HG03095 (cell line): ENCODE measurements around the gene FMNL2.
A peak's percentile ranks its signal among the peaks of the same experiment; 100 is the strongest.

Experiments used
- ATAC-seq: cut with Tn5 transposase; IDR thresholded peaks from one replicate; pipeline ENCODE4 v1.9.1; 2021; ENCODE audit warnings: moderate library complexity; ENCODE audit not compliant: unreplicated experiment

FMNL2 gene

DNA sequence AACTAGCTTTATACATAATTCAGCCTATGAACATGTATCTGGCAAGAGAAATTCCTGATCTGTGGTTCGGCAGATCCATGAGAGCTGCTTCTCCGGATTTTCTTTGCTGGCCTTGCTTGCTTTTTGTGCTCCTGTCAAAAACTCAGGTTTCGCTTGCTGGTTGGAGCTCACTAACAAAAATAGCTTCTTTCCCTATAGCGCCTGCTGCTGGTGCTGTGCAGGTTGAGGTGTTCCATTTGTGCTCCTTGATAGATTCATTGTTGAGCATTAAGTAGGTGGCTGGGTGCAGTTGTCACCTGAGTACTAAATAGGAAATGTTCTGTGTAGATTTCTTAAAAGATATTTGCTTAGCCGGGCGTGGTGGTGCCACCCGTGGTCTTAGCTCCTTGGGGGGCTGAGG is 234.2 kb downstream of the FMNL2 start:
- ATAC-seq, result no peak

DNA sequence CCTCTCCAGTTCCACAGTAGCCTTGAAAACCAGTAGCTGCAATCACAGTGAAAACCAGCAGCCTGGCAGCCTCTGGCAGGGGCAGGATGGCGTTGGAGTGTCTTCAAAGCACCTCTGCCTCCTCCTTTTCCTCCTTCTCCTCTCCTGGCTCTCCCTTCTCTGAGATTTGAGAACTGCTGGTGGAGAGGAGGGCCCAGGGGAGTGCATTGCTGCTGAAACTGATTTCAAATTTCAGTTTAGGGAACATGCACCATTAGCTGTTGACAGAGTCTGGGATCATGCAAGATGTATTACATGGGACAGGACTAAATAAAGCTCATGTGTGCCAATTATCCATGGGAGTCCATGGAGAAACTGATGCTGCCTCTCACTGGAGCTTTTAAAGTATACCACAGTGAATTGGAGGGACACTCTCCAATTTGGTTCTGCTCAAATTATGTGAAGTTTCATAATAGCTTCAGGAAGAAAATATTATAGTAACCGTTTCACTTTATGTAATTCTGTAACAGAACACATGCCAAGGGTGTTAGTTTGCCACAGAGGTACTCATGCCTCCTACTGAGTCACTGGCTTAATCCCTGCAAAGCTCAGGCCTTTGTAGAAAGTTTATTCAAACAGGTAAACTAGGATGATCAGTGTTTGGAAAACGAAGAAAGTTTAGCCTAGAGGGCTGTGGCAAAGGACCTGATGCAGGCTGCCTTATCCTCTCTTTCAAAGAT is 236.2 kb downstream of the FMNL2 start:
- ATAC-seq, result no peak

DNA sequence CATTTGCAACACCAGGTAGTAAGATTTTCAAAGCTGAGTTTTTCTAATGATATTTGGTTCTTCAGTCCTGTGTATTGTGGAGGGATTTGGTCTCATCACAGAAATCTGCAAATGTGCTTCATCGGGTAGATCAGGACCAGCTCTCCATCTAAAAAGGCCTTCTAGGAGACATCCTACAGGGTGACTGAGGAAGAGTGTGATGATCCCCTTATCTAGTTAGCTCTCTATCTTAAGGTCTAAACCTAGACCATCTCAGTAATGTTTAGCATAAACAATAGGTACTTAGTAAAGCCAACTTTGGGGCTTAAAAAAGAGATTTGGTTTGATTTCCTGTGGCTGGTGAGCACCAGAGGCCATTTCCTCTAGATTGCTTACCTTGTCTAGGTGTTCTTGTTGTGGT is 237.1 kb downstream of the FMNL2 start:
- ATAC-seq, result no peak

DNA sequence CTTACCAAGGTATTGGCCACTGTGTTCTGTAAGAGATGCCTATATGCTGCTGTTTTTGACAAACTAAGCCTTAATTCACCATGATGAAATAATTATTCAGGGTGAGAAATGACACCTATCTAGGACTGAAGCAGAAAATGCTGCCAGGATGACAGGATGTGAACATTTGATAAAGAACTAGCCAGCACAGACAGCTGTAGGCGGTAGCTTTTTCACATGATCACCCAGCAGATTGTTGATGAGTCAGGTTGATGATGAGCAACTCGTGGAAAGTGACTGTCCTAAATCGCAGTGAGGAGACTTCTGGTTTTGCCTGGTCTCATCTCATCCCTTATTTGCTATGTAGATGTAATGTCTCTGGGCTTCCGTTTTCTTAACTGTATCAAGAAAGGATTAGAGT is 238.2 kb downstream of the FMNL2 start:
- peak; percentile 92 for ATAC-seq

DNA sequence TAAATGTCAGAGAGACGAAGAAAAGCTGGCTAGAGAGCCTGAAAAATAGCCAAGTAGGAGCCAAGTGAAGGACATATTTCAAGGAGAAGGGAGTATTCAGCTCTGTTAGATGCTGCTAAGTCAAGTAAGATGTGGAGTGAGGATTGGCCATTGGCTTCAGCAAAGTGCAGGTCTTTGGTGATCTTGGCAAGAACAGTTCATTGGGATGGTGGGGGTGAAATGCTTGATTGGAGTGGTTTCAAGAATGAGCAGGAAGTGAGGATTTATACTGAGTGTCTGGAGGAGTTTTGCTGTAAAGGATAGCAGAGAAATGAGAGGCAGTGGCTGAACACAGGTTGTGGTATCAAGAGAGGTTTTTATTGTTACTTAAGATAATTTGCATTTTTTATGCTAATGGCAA is 242.6 kb downstream of the FMNL2 start:
- no peak for ATAC-seq

DNA sequence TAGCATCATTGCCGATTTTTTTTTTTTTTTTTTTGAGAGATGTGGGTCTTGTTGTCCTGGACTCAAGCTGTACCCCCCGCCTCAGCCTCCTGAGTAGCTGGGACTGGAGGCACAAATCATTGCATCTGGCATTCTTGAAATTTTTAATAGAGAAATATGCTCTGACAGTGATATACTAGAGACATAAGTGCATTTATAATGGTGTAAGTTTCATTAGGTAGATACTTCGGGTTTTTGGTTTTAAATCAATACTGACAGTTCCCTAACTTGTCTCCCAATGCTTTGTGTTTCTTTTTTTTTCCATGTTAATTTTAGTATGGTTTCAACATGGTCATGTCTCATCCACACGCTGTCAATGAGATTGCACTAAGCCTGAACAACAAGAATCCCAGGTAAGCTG is 243.6 kb downstream of the FMNL2 start:
- ATAC-seq, result no peak

DNA sequence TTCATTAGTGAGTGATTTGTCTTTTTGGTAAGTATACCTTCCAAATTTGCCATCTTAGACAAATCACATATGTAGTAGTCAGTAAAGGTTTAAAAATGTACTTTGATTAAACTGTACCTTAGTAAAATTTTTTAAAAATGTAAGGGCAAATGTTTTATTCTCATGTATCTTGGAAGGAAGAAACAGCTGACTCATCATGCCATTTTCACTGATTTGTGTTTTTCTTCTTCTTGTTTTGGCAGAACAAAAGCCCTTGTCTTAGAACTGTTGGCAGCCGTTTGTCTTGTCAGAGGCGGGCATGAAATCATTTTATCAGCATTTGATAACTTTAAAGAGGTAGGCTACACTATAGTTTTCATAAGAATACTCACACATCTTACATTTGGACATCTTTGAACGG is 245.7 kb downstream of the FMNL2 start:
- ATAC-seq, result no peak

DNA sequence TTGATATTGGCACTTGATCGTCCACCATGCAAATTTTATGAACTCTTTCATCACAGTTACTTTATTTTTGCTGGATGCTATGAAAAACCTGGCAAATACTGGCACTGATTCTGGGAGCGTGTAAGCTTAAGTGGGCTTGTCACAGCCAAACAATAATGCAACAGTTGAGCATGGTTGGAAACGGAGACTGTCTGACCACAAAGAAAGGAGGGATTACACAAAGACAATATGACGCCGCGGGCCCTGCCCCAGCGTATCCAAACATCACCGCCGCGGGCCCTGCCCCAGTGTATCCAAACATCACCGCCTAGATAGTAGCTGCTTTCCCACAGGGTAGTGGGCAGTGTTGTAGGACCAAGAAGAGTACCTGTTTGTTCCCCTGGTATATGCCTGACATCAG is 246.4 kb downstream of the FMNL2 start:
- no peak for ATAC-seq

DNA sequence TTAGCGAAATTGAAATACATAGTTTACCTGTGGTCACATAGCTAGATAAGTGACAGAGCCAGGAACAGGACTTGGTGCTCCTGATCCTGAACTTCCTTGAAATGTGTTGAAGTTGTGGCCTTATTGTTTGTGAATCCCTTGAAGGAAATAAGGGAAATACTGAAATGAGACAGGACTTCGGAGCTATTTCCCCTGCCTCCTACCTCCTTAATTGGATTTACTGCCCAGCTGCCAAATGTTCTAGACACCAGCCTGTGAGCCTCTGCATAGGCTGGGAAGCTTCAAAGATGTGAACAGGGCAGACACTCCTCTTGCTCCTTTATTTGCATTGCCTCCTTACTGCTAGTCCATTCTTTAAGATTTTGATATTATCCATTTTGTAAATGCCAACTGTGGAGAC is 247.1 kb downstream of the FMNL2 start:
- no peak for ATAC-seq

DNA sequence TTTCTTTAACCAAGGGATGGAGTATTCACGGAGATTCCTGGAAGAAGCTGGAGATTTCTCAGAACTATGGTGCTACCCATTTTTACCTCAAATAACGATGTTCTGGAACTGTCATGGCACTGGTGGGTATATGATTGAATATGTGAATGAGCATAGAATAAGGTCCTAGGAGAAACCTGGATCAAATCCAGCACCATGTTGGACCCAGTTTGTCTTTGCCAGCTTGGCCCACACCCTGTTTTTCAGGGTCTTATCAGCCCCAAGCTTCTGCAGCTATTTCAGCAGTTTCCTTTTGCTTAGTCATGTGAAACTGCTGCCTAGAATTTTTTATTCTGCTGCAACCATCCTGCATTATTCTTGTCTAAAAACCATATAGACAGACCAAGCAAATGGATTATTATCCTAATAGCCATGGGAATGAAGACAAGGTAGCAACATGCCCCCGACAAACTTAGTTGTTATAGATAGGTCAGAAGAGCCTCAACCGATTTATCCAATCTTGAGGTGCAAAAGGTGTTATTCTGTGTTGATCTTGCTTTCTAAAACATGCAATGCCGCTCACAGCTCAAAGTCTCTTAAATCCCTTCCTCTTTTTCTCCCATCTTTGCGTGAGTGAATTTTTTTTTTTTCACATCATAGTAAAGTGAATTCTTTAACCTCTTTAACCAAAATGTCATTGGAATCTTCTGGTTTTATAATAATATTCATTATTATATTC is 248.7 kb downstream of the FMNL2 start:
- no peak for ATAC-seq

DNA sequence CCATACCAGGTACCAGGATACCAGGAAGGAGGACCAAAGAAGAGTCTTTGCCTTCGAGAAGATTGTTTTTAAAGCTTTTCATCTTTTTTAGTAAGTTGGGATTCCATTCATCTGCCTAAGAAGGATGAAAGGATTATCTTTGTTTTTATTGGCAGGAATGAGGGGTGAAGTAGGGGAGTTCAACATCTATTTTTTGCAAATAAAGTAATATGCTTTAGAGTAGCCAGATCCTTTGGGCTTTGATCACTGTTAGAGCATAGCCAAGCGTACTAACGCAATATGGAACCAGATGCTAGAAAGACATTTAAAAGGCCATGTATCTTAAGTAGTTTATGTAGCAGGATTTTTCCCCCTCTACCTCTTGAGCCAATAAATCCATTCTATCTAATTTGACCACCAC is 249.3 kb downstream of the FMNL2 start:
- no peak for ATAC-seq

DNA sequence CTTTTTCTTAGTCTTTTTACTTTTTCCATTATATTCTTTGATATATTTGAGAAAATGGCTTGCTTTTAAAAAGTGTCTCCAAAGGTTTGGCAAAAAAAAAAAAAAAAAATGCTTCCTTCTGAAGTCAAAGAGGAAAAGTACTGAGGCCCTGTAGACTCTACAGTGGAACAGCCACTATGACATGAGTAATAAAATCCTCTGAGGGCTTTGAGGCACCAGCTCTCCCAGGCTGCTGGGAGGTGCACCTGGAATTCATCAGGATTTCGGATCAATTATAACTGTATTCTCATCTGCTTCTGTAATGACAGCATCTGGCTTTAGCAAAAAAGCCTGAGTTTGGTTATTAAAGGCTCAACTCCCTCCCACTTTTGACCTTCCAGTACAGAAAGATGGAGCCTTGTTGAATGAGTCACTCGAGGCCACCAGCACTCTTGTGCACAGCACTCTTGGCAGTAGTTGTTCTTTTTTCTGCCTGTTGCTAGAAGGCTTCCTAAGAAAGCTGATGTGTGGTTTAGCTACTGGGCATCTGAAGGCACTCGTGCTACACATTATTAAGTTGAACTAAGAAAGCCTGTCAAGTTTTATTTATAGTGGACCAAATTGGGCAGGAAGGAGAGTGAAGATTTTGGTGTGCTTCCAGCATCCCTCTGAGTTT is 251.0 kb downstream of the FMNL2 start:
- ATAC-seq, result no peak

DNA sequence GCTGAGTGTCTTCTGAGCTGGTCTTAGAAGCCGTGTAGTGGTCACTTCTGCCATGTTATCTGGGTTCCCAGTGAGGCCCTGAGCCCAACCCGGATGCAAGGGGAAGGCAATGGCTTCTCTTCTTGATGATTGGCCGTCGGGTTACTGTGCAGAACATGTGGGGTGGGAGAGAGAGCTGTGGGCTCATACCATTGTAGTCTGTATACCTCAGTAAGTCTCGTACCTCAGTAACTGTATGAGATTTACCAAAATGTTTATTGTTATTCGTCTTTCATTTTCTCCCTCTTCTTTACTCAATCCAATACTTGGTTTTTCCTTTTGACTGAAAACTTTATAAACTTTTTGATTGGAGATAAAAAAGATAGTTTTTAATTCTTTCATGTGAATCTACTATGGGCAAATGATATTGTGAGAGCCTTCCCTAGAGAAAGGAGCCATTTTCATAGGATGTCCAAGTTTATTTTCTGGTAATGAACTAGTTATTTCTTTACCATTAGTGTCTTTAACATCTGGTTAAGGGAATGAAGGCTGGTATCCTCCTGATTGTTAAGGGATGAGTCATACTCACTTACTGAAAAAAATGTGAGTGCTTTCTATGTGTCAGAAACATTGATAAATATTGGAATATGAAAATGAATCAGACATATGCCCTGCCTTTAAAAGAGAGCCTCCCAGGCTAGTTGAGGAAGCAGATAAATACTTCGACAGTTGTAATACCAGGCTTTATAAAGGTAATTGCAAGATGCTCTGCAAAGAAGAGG is 252.4 kb downstream of the FMNL2 start:
- ATAC-seq, result no peak

DNA sequence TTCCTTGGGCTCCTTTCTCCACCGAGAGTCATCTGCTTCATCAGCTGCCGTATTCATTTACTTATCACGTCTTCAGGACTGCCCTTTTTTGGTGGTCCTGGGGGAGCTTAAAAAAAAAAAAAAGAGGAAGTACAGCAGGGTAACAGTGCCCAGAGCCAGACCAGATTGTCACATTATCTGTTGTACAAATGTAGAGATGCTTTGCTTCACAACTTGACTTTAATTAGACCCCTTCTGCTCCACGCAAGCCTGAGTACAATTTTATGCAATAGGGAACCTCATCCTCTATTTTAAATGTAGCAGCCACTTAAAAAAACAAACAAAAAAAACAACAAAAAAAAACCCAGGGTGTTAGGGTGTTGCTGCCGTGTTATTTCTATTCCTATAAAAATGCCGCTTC is 254.0 kb downstream of the FMNL2 start:
- ATAC-seq, result no peak

DNA sequence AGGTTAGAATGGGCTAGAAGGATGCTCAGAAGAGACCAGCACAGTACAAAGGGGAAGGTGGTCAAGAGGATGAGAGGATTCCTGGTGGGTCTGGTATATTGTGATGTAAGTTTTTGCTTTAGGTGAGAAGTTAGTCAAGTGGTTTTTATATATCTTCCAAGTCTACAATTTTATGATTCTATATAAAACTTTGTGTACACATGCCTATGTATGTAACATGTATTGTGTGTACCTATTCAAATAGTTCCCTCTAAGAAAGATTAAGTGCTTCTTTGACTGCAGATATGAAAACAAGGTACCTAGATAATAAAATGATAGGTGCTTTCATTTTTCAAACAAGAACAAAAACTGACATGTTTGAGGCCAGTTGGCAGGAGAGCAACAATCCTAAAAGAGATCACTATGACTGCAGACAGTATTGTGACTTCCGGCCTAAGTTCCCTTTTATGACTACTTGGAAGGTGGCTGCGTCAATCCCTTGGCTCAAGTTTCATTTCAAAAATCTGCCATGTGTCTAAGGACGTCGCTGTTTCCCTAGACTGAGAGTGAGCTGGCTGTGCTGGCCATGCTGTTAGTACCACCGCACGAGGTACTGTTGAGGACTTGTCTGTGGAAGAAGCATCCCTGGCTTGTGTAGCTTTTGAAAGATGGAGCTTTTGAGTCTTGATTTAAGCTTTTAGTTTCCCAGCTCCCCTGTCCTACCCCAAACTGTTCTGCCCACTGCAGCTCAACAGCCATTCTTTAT is 259.2 kb downstream of the FMNL2 start:
- peak; percentile 86 for ATAC-seq

DNA sequence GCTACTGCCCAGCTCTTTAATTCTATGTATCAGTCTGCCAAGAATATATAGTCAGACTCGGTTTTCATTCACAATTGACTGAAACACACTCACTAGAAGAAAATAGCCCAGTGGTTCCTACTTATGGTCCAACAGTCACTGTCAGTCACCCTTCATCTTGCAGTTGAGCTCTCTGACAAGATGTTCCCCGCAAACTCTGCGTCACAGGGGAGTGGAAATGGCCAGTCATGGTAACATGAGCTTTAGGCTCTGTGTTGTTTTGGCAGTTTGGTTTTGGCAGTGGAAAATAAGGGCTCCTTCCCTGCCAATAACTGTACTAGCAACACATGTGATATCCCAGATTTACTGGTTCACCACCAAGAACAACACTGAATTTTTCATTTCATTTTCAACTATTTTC is 259.8 kb downstream of the FMNL2 start:
- ATAC-seq, result no peak

DNA sequence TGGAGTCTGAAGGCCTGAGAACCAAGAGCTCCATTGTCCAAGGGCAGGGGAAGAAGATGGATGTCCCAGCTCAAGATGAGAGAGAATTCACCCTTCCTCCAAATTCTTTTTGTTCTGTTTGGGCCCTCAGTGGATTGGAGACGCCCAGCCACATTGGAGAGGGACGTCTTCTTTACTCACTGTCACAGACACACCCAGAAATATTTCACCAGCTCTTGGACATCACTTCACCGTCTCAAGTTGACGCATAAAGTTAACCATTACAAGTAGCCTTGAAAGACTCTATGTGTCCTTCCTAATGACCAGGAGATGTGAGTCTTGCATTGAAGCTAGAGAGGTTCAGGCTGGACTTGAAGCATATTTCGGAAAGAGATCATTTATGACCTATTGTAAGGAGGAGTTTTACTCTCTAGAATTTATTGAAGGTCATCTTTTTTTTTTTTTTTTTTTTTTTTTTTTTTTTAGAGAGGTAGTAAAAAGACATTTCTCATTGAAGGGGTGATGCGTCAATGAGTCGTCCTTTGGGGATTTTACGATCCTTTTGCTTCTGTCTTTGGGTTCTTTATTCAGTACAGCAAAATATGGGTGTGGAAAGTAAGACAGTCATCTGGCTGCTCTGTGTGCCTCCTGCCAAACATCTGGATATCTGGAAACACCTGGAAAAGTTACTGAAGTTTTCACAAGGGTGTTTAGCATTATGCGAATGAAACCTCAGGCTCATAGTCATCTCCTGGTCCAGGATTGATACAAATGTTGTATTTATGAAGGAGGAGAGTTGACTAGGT is 264.2 kb downstream of the FMNL2 start:
- ATAC-seq, result no peak

DNA sequence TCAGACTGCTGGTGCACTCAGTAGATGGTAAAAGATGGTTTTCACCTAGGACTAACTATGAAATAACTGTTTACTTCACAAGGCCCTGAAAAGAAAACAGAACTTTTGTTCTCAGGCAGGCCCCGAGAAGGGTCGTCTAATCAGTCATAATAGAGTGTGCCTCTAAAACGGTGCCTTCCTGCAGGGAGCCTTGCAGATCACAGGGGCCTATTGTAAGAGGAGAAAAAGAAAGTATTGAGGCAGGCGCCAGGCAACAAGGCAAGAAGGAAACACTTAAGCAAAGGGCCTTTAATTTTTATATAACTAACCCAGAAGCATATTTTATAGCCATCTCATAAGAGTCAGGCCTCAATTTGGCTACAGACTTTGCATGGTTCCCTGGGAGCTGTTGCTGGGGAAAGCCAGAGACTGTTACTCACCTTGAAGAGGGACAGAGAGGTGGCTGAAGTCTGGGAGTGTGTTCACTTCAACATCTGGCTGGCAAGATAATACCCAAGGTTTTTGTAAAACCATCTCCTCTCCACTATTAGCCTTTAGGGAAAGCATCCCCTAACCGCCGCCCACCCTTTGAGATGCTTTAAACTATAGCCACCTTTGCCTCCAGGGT is 265.2 kb downstream of the FMNL2 start:
- no peak for ATAC-seq

DNA sequence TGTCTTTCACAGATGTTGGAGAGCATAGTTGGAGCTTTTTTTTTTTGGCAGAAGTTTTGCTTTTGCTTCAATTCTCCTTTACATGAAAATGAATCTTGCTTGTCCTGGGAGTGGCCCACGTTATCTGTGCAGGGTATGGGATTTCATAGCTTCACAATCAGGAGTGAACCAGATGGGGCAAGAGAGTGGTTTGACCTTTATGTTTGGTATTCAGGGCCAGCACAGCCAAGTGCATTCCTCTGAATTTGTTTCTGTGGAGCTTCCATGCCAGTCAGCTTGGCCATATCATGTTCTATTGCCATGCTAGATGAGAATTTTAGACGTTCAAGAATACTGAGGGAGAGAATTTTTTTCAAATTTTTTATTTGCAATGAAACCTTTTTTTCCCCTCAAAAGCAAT is 265.7 kb downstream of the FMNL2 start:
- no peak for ATAC-seq

DNA sequence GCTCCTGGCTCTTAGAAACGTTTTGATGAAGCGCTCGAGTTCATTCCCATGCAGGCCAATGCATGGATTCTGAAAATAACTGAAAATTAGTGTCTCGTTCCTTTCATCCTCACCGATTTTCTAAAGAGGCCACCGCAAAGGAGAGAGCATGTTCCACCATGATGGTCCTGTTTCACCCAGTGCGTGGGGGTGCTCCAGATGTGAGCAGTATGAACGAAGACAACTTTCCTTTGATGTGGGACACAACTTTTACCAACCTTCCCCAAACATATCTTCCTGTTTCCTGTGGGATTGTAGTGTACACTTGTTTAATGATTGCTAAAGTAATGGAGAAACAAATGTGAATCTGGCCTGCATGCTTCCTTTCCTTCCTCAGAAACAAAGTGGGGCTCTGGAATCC is 267.8 kb downstream of the FMNL2 start:
- no peak for ATAC-seq
